ENCODE data around the gene RFX4.

Gene RFX4

GRCh38 chr12:106633451-106633823, 50.6 kb downstream of the RFX4 start:
- Histone ChIP-seq H3K27me3 (ENCODE audit: insufficient read depth, low read depth) (no peaks in the 10 kb centered on the region), H3K27ac (no peak overlapping the region), H3K36me3 (ENCODE audit: insufficient read depth) (no peaks in the 10 kb centered on the region), H3K4me1 (ENCODE audit: low read depth, poor library complexity, severe bottlenecking) (no peaks in the 10 kb centered on the region), H3K4me2 (no peak overlapping the region), H3K79me2 (ENCODE audit: insufficient read depth, low read depth) (no peaks in the 10 kb centered on the region), H3K9ac (no peak overlapping the region), H2AFZ (ENCODE audit: low read depth) (no peak overlapping the region), H4K20me1 (ENCODE audit: insufficient read depth) (no peaks in the 10 kb centered on the region), H3K4me3 (IDR thresholded peaks at IDR 0.05; ENCODE audit: insufficient read depth, low read depth, low read length) (no peak overlapping the region)
- no peak for TF ChIP-seq CTCF (conservative IDR thresholded peaks at IDR 0.05; ENCODE audit: low read depth, low read length)

GRCh38 chr12:106634206-106634605, 51.4 kb downstream of the RFX4 start:
- H3K27ac ChIP-seq: no peak overlapping the region

GRCh38 chr12:106643000-106643399, 60.2 kb downstream of the RFX4 start:
- Histone ChIP-seq H3K9ac (no peak overlapping the region), H3K27me3 (ENCODE audit: insufficient read depth, low read depth) (no peaks in the 10 kb centered on the region), H3K4me3 (IDR thresholded peaks at IDR 0.05; ENCODE audit: insufficient read depth, low read depth, low read length) (no peak overlapping the region), H3K27ac (no peak overlapping the region), H3K4me1 (ENCODE audit: low read depth, poor library complexity, severe bottlenecking) (no peaks in the 10 kb centered on the region), H2AFZ (ENCODE audit: low read depth) (no peak overlapping the region), H4K20me1 (ENCODE audit: insufficient read depth) (no peaks in the 10 kb centered on the region), H3K4me2 (no peak overlapping the region), H3K36me3 (ENCODE audit: insufficient read depth) (no peaks in the 10 kb centered on the region), H3K79me2 (ENCODE audit: insufficient read depth, low read depth) (no peaks in the 10 kb centered on the region)
- TF ChIP-seq CTCF (conservative IDR thresholded peaks at IDR 0.05; ENCODE audit: low read depth, low read length): no peak

More at GRCh38 chr12:106634206-106634605, 51.4 kb downstream of the RFX4 start:
- H3K9ac ChIP-seq: no peak overlapping the region
- no peak overlapping the region for H3K4me2 ChIP-seq
- no peaks in the 10 kb centered on the region for H4K20me1 ChIP-seq (ENCODE audit: insufficient read depth)
- no peak for TF ChIP-seq CTCF (conservative IDR thresholded peaks at IDR 0.05; ENCODE audit: low read depth, low read length)
- H3K4me3 ChIP-seq (IDR thresholded peaks at IDR 0.05; ENCODE audit: insufficient read depth, low read depth, low read length): no peak overlapping the region
- H2AFZ ChIP-seq (ENCODE audit: low read depth): no peak overlapping the region
- no peaks in the 10 kb centered on the region for H3K4me1 ChIP-seq (ENCODE audit: low read depth, poor library complexity, severe bottlenecking)
- no peaks in the 10 kb centered on the region for H3K27me3 ChIP-seq (ENCODE audit: insufficient read depth, low read depth)
- no peaks in the 10 kb centered on the region for H3K36me3 ChIP-seq (ENCODE audit: insufficient read depth)
- no peaks in the 10 kb centered on the region for H3K79me2 ChIP-seq (ENCODE audit: insufficient read depth, low read depth)

- H3K79me2 ChIP-seq (ENCODE audit: insufficient read depth, low read depth): no peaks in the 10 kb centered on the region
- H3K4me2 ChIP-seq: no peak overlapping the region
- H3K9ac ChIP-seq: no peak overlapping the region
- H2AFZ ChIP-seq (ENCODE audit: low read depth): no peak overlapping the region
- H3K4me1 ChIP-seq (ENCODE audit: low read depth, poor library complexity, severe bottlenecking): no peaks in the 10 kb centered on the region
- H4K20me1 ChIP-seq (ENCODE audit: insufficient read depth): no peaks in the 10 kb centered on the region
- H3K27me3 ChIP-seq (ENCODE audit: insufficient read depth, low read depth): no peaks in the 10 kb centered on the region
- H3K27ac ChIP-seq: no peak overlapping the region
- no peaks in the 10 kb centered on the region for H3K36me3 ChIP-seq (ENCODE audit: insufficient read depth)
- no peak for TF ChIP-seq CTCF (conservative IDR thresholded peaks at IDR 0.05; ENCODE audit: low read depth, low read length)
- no peak overlapping the region for H3K4me3 ChIP-seq (IDR thresholded peaks at IDR 0.05; ENCODE audit: insufficient read depth, low read depth, low read length)
These were observed 61.7 kb downstream of the RFX4 start for GRCh38 chr12:106644335-106645073.

Measured in KMS-11 (cell line).